HepG2 (cell line): ENCODE data around the gene PRUNE1. TPM values are rescaled to one million over a fixed set of nuclear protein-coding genes. Genes with fewer than 3 reads are reported as not detected.

Experiments
- BORCS8-MEF2B ChIP-seq: sonication (generic); formaldehyde crosslinking; IDR thresholded peaks from 2 replicates; pipeline ENCODE4 v1.8.0; 2022; ENCODE audit warnings: mild to moderate bottlenecking, missing genetic modification reagents
- GTF2F1 ChIP-seq: fragments of 150-350 bp; IDR thresholded peaks from 2 replicates; pipeline ENCODE4 v1.6.1; 2014; ENCODE audit warnings: low read length
- MED1 ChIP-seq: sonication (generic); formaldehyde crosslinking; IDR thresholded peaks from 2 replicates; pipeline ENCODE4 v1.4.0; 2020; ENCODE audit warnings: missing genetic modification reagents
- MXD4 ChIP-seq: IDR thresholded peaks from 2 replicates; pipeline ENCODE4 v1.6.1; 2016; ENCODE audit warnings: mild to moderate bottlenecking, missing biosample characterization, missing genetic modification reagents
- MXI1 ChIP-seq: IDR thresholded peaks from 3 replicates; pipeline ENCODE4 v1.6.1; 2012; ENCODE audit warnings: low read depth, low read length, inconsistent platforms, borderline replicate concordance
- ONECUT2 ChIP-seq: sonication (generic); formaldehyde crosslinking; IDR thresholded peaks from 2 replicates; pipeline ENCODE4 v1.4.0; 2020; ENCODE audit warnings: missing genetic modification reagents
- ZC3H4 ChIP-seq: sonication (generic); formaldehyde crosslinking; IDR thresholded peaks from 2 replicates; pipeline ENCODE4 v1.4.0; 2020; ENCODE audit warnings: missing genetic modification reagents, borderline replicate concordance
- ZNF121 ChIP-seq: sonication (generic); formaldehyde crosslinking; IDR thresholded peaks from 2 replicates; pipeline ENCODE4 v1.5.0; 2020; ENCODE audit warnings: mild to moderate bottlenecking, missing genetic modification reagents
- ZNF253 ChIP-seq: sonication (generic); formaldehyde crosslinking; IDR thresholded peaks from 2 replicates; pipeline ENCODE4 v1.8.0; 2022; ENCODE audit warnings: mild to moderate bottlenecking, missing genetic modification reagents, borderline replicate concordance
- ZSCAN31 ChIP-seq: sonication (generic); formaldehyde crosslinking; IDR thresholded peaks from 2 replicates; pipeline ENCODE4 v1.5.0; 2020; ENCODE audit warnings: low read depth, mild to moderate bottlenecking, missing genetic modification reagents
- polyA plus RNA-seq, 8 experiments: library from polyadenylated mRNA; depleted of rRNA in 3 of 8; stranded (reverse) in 7 of 8; unstranded in 1 of 8; fragments of >200 nt; fragmentation: Illumina TruSeq in 4 of 8; extraction: Trizol in 4 of 8; gene quantifications; 2 replicates each; pipeline versions ENCODE4 v1.2.1 to v1.2.3, GENCODE V29; 2011 to 2016; ENCODE audit warnings: low read depth in 4 of 8, missing spikeins in 1 of 8, mixed read lengths in 1 of 8; ENCODE audit not compliant: insufficient read depth in 1 of 8
- total RNA-seq, 5 experiments: library from RNA; depleted of rRNA; stranded (reverse); fragments of >200 nt; fragmentation: Illumina TruSeq; extraction: Trizol; gene quantifications; 2 replicates each; pipeline ENCODE4 v1.2.3, GENCODE V29; 2016; ENCODE audit warnings: low read depth in 1 of 5
- TF ChIP-seq, protein P1 (sequence below), 2 experiments: fragments of 450-650 bp in 1 of 2; sonication (generic) in 1 of 2; formaldehyde crosslinking; IDR thresholded peaks; 2 replicates each; pipeline versions ENCODE4 v1.5.0 to v1.8.0; 2020 to 2022; ENCODE audit warnings: mild to moderate bottlenecking in 1 of 2, missing genetic modification reagents in 1 of 2
- TF ChIP-seq, protein P2 (sequence below): sonication (generic); formaldehyde crosslinking; IDR thresholded peaks from 2 replicates; pipeline ENCODE4 v1.5.1; 2020; ENCODE audit warnings: mild to moderate bottlenecking, missing genetic modification reagents, borderline replicate concordance
- TF ChIP-seq, protein P3 (sequence below): sonication (generic); formaldehyde crosslinking; IDR thresholded peaks from 2 replicates; pipeline ENCODE4 v1.4.0; 2020; ENCODE audit warnings: mild to moderate bottlenecking, missing genetic modification reagents, borderline replicate concordance

PRUNE1 gene
- total and polyA plus RNA-seq, 2 of the 13 experiments (the other 11 are each of a cell fraction or from before 2014, with no cell fraction given): 19.0 to 31.9 TPM

DNA sequence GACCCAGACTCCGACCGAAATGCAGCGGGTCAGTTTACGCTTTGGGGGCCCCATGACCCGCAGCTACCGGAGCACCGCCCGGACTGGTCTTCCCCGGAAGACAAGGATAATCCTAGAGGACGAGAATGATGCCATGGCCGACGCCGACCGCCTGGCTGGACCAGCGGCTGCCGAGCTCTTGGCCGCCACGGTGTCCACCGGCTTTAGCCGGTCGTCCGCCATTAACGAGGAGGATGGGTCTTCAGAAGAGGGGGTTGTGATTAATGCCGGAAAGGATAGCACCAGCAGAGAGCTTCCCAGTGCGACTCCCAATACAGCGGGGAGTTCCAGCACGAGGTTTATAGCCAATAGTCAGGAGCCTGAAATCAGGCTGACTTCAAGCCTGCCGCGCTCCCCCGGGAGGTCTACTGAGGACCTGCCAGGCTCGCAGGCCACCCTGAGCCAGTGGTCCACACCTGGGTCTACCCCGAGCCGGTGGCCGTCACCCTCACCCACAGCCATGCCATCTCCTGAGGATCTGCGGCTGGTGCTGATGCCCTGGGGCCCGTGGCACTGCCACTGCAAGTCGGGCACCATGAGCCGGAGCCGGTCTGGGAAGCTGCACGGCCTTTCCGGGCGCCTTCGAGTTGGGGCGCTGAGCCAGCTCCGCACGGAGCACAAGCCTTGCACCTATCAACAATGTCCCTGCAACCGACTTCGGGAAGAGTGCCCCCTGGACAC is 39.8 kb downstream of the PRUNE1 start (continued):
- TF ChIP-seq, protein P1, sequence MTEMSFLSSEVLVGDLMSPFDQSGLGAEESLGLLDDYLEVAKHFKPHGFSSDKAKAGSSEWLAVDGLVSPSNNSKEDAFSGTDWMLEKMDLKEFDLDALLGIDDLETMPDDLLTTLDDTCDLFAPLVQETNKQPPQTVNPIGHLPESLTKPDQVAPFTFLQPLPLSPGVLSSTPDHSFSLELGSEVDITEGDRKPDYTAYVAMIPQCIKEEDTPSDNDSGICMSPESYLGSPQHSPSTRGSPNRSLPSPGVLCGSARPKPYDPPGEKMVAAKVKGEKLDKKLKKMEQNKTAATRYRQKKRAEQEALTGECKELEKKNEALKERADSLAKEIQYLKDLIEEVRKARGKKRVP (CRISPR knock-in tag; IDR thresholded peaks at IDR 0.05): no peak
- TF ChIP-seq GTF2F1 (no peak), ZNF253 (CRISPR knock-in tag) (no peak), MXD4 (CRISPR knock-in tag) (0 out of 2 replicates have a peak, but pooled peaks have one; percentile 31), MED1 (CRISPR knock-in tag) (no peak), ONECUT2 (no peak), ZNF121 (CRISPR knock-in tag) (no peak), MXI1 (0 out of 3 replicates have a peak, but pooled peaks have one; percentile 13), ZSCAN31 (no peak; the same call in 1 of the 2 replicates), ZC3H4 (no peak), BORCS8-MEF2B (peak; percentile 81)
- TF ChIP-seq, protein P2, sequence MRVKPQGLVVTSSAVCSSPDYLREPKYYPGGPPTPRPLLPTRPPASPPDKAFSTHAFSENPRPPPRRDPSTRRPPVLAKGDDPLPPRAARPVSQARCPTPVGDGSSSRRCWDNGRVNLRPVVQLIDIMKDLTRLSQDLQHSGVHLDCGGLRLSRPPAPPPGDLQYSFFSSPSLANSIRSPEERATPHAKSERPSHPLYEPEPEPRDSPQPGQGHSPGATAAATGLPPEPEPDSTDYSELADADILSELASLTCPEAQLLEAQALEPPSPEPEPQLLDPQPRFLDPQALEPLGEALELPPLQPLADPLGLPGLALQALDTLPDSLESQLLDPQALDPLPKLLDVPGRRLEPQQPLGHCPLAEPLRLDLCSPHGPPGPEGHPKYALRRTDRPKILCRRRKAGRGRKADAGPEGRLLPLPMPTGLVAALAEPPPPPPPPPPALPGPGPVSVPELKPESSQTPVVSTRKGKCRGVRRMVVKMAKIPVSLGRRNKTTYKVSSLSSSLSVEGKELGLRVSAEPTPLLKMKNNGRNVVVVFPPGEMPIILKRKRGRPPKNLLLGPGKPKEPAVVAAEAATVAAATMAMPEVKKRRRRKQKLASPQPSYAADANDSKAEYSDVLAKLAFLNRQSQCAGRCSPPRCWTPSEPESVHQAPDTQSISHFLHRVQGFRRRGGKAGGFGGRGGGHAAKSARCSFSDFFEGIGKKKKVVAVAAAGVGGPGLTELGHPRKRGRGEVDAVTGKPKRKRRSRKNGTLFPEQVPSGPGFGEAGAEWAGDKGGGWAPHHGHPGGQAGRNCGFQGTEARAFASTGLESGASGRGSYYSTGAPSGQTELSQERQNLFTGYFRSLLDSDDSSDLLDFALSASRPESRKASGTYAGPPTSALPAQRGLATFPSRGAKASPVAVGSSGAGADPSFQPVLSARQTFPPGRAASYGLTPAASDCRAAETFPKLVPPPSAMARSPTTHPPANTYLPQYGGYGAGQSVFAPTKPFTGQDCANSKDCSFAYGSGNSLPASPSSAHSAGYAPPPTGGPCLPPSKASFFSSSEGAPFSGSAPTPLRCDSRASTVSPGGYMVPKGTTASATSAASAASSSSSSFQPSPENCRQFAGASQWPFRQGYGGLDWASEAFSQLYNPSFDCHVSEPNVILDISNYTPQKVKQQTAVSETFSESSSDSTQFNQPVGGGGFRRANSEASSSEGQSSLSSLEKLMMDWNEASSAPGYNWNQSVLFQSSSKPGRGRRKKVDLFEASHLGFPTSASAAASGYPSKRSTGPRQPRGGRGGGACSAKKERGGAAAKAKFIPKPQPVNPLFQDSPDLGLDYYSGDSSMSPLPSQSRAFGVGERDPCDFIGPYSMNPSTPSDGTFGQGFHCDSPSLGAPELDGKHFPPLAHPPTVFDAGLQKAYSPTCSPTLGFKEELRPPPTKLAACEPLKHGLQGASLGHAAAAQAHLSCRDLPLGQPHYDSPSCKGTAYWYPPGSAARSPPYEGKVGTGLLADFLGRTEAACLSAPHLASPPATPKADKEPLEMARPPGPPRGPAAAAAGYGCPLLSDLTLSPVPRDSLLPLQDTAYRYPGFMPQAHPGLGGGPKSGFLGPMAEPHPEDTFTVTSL (CRISPR knock-in tag): no peak
- TF ChIP-seq, protein P3, sequence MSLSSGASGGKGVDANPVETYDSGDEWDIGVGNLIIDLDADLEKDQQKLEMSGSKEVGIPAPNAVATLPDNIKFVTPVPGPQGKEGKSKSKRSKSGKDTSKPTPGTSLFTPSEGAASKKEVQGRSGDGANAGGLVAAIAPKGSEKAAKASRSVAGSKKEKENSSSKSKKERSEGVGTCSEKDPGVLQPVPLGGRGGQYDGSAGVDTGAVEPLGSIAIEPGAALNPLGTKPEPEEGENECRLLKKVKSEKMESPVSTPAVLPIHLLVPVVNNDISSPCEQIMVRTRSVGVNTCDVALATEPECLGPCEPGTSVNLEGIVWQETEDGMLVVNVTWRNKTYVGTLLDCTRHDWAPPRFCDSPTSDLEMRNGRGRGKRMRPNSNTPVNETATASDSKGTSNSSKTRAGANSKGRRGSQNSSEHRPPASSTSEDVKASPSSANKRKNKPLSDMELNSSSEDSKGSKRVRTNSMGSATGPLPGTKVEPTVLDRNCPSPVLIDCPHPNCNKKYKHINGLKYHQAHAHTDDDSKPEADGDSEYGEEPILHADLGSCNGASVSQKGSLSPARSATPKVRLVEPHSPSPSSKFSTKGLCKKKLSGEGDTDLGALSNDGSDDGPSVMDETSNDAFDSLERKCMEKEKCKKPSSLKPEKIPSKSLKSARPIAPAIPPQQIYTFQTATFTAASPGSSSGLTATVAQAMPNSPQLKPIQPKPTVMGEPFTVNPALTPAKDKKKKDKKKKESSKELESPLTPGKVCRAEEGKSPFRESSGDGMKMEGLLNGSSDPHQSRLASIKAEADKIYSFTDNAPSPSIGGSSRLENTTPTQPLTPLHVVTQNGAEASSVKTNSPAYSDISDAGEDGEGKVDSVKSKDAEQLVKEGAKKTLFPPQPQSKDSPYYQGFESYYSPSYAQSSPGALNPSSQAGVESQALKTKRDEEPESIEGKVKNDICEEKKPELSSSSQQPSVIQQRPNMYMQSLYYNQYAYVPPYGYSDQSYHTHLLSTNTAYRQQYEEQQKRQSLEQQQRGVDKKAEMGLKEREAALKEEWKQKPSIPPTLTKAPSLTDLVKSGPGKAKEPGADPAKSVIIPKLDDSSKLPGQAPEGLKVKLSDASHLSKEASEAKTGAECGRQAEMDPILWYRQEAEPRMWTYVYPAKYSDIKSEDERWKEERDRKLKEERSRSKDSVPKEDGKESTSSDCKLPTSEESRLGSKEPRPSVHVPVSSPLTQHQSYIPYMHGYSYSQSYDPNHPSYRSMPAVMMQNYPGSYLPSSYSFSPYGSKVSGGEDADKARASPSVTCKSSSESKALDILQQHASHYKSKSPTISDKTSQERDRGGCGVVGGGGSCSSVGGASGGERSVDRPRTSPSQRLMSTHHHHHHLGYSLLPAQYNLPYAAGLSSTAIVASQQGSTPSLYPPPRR (CRISPR knock-in tag): 0 out of 2 replicates have a peak, but pooled peaks have one; percentile 28
